ENCODE data around the gene PLEKHA4.
A peak's percentile ranks its signal among the peaks of the same experiment; 100 is the strongest.

DNA sequence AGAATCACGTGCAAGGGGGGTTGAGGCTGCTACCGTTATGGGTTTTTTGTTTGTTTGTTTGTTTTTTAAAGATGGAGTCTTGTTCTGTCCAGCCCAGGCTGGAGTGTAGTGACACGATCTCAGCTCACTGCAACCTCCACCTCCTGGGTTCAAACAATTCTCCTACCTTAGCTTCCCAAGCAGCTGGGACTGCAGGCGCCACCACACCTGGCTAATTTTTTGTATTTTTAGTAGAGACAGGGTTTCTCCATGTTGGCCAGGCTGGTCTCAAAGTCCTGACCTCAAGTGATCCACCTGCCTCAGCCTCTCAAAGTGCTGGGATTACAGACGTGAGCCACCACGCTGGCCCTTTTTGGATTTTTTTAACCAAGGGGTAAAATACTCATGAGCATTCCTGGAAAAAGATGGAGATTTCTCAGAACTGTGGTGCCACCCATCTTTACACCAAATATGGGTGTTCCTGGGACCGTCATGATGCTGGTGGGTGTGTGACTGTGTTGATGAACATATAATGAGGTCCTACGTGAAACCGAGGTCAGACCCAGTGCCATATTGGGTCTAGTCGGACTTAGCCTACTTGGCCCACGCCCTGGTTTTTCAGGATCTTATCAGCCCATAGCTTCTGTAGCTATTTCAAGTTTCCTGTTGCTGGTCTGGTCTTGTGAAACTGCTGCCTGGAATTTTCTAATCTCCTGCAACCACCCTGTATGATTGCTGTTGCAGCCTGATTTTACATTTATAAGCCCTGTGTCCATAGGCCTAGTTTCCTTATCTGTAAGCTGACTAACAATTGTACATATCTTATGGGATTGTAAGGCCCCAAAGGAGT is 10.0 kb upstream of the PLEKHA4 start:
- TF ChIP-seq POLR2A (IDR thresholded peaks at IDR 0.05) = no peak
- TF ChIP-seq, protein P1, sequence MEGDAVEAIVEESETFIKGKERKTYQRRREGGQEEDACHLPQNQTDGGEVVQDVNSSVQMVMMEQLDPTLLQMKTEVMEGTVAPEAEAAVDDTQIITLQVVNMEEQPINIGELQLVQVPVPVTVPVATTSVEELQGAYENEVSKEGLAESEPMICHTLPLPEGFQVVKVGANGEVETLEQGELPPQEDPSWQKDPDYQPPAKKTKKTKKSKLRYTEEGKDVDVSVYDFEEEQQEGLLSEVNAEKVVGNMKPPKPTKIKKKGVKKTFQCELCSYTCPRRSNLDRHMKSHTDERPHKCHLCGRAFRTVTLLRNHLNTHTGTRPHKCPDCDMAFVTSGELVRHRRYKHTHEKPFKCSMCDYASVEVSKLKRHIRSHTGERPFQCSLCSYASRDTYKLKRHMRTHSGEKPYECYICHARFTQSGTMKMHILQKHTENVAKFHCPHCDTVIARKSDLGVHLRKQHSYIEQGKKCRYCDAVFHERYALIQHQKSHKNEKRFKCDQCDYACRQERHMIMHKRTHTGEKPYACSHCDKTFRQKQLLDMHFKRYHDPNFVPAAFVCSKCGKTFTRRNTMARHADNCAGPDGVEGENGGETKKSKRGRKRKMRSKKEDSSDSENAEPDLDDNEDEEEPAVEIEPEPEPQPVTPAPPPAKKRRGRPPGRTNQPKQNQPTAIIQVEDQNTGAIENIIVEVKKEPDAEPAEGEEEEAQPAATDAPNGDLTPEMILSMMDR (IDR thresholded peaks at IDR 0.05) = no peak
- peak; percentile 19 for TF ChIP-seq EP300 (IDR thresholded peaks at IDR 0.05)

Measured in ovary (tissue), 3 donors.